Thoracic aorta (tissue), 2 donors: ENCODE measurements around the gene ABCC2. TPM values are rescaled to one million over a fixed set of nuclear protein-coding genes. Genes with fewer than 3 reads are reported as not detected.

Experiments
- ATAC-seq: fragments of 150-250 bp; one replicate; pipeline ENCODE4 v1.8.0; 2017; ENCODE audit warnings: low read depth; ENCODE audit not compliant: insufficient number of reproducible peaks, low FRiP score
- DNase-seq: peaks from one replicate; pipeline ENCODE4 v3.0.0-alpha.2; 2020; ENCODE audit warnings: low spot score
- H3K27ac ChIP-seq, 2 donors: fragments of 200-600 bp; sonication (generic); 1 replicate in 1 of 2; 2 replicates in 1 of 2; pipeline ENCODE4 v1.5.1; 2016; ENCODE audit warnings: mild to moderate bottlenecking in 2 of 2, moderate library complexity in 2 of 2
- H3K27me3 ChIP-seq: fragments of 200-600 bp; sonication (generic); replicated peaks from 2 replicates; pipeline ENCODE4 v1.6.0; 2016; ENCODE audit warnings: mild to moderate bottlenecking; ENCODE audit not compliant: insufficient read depth
- H3K36me3 ChIP-seq: fragments of 200-600 bp; sonication (generic); one replicate; pipeline ENCODE4 v1.5.1; 2016
- H3K4me1 ChIP-seq, 2 donors: fragments of 200-600 bp; sonication (generic); 1 replicate in 1 of 2; 2 replicates in 1 of 2; pipeline versions ENCODE4 v1.5.1 to v1.6.0; 2016; ENCODE audit warnings: low read depth in 2 of 2, mild to moderate bottlenecking in 1 of 2; ENCODE audit not compliant: control insufficient read depth in 1 of 2
- H3K4me3 ChIP-seq: fragments of 200-600 bp; sonication (generic); 2 replicates; pipeline ENCODE4 v1.5.1; 2016; ENCODE audit warnings: mild to moderate bottlenecking
- H3K9me3 ChIP-seq: fragments of 200-600 bp; sonication (generic); 2 replicates; pipeline ENCODE4 v1.5.1; 2016
- CTCF ChIP-seq: fragments of 200-600 bp; sonication (generic); IDR thresholded peaks from one replicate; pipeline ENCODE4 v1.5.1; 2019; ENCODE audit warnings: antibody characterized with exemption
- total RNA-seq, 2 donors: library from RNA; depleted of rRNA; stranded (reverse); fragments of >200 nt; gene quantifications; one replicate each; pipeline versions ENCODE4 v1.1.0 to v1.2.3, GENCODE V29; 2016

The ABCC2 gene
- total RNA-seq, 2 donors from 2014 or later: 0.71 to 1.2 TPM

DNA sequence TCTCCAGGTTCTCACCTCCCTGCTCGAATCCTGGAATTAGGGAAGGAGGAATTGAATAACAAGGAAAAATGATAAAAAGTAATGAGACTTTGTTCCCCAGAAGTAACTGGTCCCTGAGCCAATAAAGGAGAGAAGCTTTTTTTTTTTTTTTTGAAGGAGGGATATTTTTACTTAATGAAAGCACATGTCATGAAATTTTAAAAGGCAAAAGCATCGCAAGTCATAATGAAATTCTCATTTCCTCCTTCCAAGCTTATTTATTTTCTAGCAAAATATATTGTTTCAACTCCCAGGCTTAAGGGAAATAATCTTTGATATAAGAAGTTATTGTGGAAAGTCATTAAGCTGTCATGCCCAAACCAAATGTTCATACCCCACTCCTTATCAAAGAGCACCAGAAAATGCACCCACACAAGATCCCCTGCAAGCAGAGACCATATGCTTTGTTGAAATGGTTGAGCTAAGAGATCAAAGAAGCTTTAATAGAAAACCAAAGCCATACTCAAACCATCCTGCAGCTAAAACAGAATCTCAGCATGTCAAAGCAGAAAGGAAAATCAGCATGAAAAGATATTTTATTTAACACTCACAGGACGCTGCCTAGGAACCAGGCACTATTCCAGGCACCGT, 16.7 kb upstream of the ABCC2 start:
- no peak overlapping the region for H3K27ac ChIP-seq
- no peak overlapping the region for H3K4me3 ChIP-seq
- H3K27me3 ChIP-seq: no peaks in the 10 kb centered on the region
- no peak for DNase-seq
- no peaks in the 10 kb centered on the region for H3K4me1 ChIP-seq
- no peak for ATAC-seq
- TF ChIP-seq CTCF: no peak
- no peaks in the 10 kb centered on the region for H3K36me3 ChIP-seq
- H3K9me3 ChIP-seq: no peaks in the 10 kb centered on the region

DNA sequence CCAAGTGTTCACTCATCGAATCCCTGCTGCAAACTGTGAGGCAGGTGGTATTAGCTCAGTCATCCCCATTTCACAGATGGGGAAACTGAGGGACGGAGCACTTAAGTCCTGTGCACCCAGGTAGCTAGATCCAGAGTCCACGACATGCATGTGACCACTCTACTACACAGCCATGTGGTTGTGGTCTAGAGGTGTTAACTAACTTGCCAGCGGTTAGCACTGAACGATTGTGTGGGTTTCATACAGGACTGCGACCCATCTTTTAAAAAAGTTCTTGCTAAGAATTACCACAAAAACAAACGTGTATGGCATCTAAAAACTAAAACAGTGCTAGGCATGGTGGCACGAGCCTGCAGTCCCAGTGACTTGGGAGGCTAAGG, 16.1 kb upstream of the ABCC2 start:
- Histone ChIP-seq H3K9me3 (no peaks in the 10 kb centered on the region), H3K36me3 (no peaks in the 10 kb centered on the region), H3K27ac (no peak overlapping the region), H3K4me3 (no peak overlapping the region), H3K27me3 (no peaks in the 10 kb centered on the region), H3K4me1 (no peaks in the 10 kb centered on the region)
- DNase-seq (no peak), ATAC-seq (no peak)
- no peak for TF ChIP-seq CTCF

GRCh38 chr10:99767901-99768300, 14.5 kb upstream of the ABCC2 start:
- DNase-seq (no peak), ATAC-seq (no peak)
- Histone ChIP-seq H3K36me3 (no peaks in the 10 kb centered on the region), H3K27me3 (no peaks in the 10 kb centered on the region), H3K4me1 (no peaks in the 10 kb centered on the region), H3K4me3 (no peak overlapping the region), H3K27ac (no peak overlapping the region), H3K9me3 (no peaks in the 10 kb centered on the region)
- TF ChIP-seq CTCF: no peak

DNA sequence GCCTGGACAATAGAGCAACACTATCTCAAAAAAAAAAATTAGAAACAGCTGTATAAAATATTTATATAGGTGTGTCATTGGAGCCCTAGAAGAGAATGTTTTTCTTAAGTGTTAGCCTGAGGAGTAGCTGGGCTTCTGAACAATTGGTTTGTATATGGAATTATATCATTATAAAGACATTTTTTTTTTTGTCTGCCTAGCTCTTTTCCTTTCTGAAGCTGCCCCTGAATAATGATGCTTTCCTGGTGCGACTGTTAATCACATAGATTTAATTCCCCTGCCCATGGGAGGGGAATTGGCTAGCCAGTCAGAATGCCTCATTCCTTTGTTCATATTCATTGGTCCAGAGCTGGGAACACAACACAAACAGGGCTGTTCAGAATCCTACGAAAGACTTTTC, 13.9 kb upstream of the ABCC2 start:
- Histone ChIP-seq H3K27me3 (no peaks in the 10 kb centered on the region), H3K36me3 (no peaks in the 10 kb centered on the region), H3K4me3 (no peak overlapping the region), H3K4me1 (no peaks in the 10 kb centered on the region), H3K9me3 (no peaks in the 10 kb centered on the region), H3K27ac (no peak overlapping the region)
- ATAC-seq (no peak), DNase-seq (no peak)
- no peak for TF ChIP-seq CTCF

- ATAC-seq: no peak
- Histone ChIP-seq H3K4me1 (no peaks in the 10 kb centered on the region), H3K4me3 (no peak overlapping the region), H3K9me3 (no peaks in the 10 kb centered on the region), H3K27me3 (no peaks in the 10 kb centered on the region), H3K27ac (no peak overlapping the region), H3K36me3 (no peaks in the 10 kb centered on the region)
- TF ChIP-seq CTCF: no peak
- no peak for DNase-seq
These were observed 12.7 kb upstream of the ABCC2 start for GRCh38 chr10:99769706-99770105.
